MM.1S (cell line): ENCODE results near the gene NUP214.

Experiments
- DNase-seq: peaks from one replicate; pipeline ENCODE4 v3.0.0-alpha.2; 2015
- H2AFZ ChIP-seq: fragments of 300-600 bp; sonication (generic); 2 replicates; pipeline ENCODE4 v1.6.0; 2016; ENCODE audit warnings: antibody characterized with exemption, low read length
- H3F3A ChIP-seq: fragments of 300-600 bp; sonication (generic); 2 replicates; pipeline ENCODE4 v1.6.1; 2016; ENCODE audit warnings: mild to moderate bottlenecking, antibody characterized with exemption, low read length, moderate library complexity, mixed read lengths; ENCODE audit not compliant: insufficient read depth
- H3K27ac ChIP-seq: fragments of 300-600 bp; sonication (generic); 2 replicates; pipeline ENCODE4 v1.5.1; 2016; ENCODE audit warnings: mild to moderate bottlenecking, low read length
- H3K27me3 ChIP-seq: fragments of 300-600 bp; sonication (generic); replicated peaks from 2 replicates; pipeline ENCODE4 v1.6.0; 2016; ENCODE audit warnings: low read length; ENCODE audit not compliant: insufficient read depth
- H3K36me3 ChIP-seq: fragments of 300-600 bp; sonication (generic); replicated peaks from 2 replicates; pipeline ENCODE4 v1.6.1; 2016; ENCODE audit warnings: mild to moderate bottlenecking, low read length, mixed read lengths; ENCODE audit not compliant: insufficient read depth
- H3K4me1 ChIP-seq: fragments of 300-600 bp; sonication (generic); 2 replicates; pipeline ENCODE4 v1.6.1; 2016; ENCODE audit warnings: low read length, mixed read lengths
- H3K4me2 ChIP-seq: fragments of 300-600 bp; sonication (generic); 2 replicates; pipeline ENCODE4 v1.6.0; 2016; ENCODE audit warnings: low read depth, low read length
- H3K4me3 ChIP-seq: fragments of 300-600 bp; sonication (generic); 2 replicates; pipeline ENCODE4 v1.5.1; 2016; ENCODE audit warnings: low read length, mixed read lengths
- H3K79me2 ChIP-seq: fragments of 300-600 bp; sonication (generic); 2 replicates; pipeline ENCODE4 v1.6.1; 2016; ENCODE audit warnings: mixed run types, low read length, mixed read lengths
- H3K9ac ChIP-seq: fragments of 300-600 bp; sonication (generic); 2 replicates; pipeline ENCODE4 v1.6.1; 2016; ENCODE audit warnings: low read length, mixed read lengths
- H3K9me2 ChIP-seq: fragments of 300-600 bp; sonication (generic); replicated peaks from 2 replicates; pipeline ENCODE4 v1.6.1; 2016; ENCODE audit warnings: mild to moderate bottlenecking, low read length, mixed read lengths; ENCODE audit not compliant: insufficient read depth
- H3K9me3 ChIP-seq: fragments of 300-600 bp; sonication (generic); replicated peaks from 2 replicates; pipeline ENCODE4 v1.6.1; 2016; ENCODE audit warnings: mild to moderate bottlenecking, low read length, mixed read lengths; ENCODE audit not compliant: insufficient read depth
- H4K20me1 ChIP-seq: fragments of 300-600 bp; sonication (generic); 2 replicates; pipeline ENCODE4 v1.6.1; 2016; ENCODE audit warnings: mild to moderate bottlenecking, low read length, moderate library complexity, mixed read lengths; ENCODE audit not compliant: insufficient read depth
- CTCF ChIP-seq: fragments of 300-600 bp; sonication (generic); IDR thresholded peaks from 2 replicates; pipeline ENCODE4 v1.5.1; 2016; ENCODE audit warnings: antibody characterized with exemption, low read length, mixed read lengths
- EZH2 ChIP-seq: fragments of 300-600 bp; sonication (generic); optimal IDR thresholded peaks from 2 replicates; pipeline ENCODE3; 2017; ENCODE audit warnings: low read depth, mild to moderate bottlenecking, antibody characterized with exemption, low read length, mixed read lengths
- EZH2phosphoT487 ChIP-seq: fragments of 300-600 bp; sonication (generic); IDR thresholded peaks from 2 replicates; pipeline ENCODE4 v1.6.1; 2018; ENCODE audit warnings: antibody characterized with exemption, low read length

The NUP214 gene

GRCh38 chr9:131281119-131281965, 156.0 kb downstream of the NUP214 start:
- H3F3A ChIP-seq: peaks cover 10% of the 10 kb centered on the region
- H2AFZ ChIP-seq: no peak overlapping the region
- TF ChIP-seq EZH2phosphoT487 (no peak), CTCF (no peak), EZH2 (no peak)
- H3K27ac ChIP-seq: no peak overlapping the region
- H3K4me3 ChIP-seq: no peak overlapping the region
- peaks cover 27% of the 10 kb centered on the region for H3K27me3 ChIP-seq
- no peaks in the 10 kb centered on the region for H3K9me3 ChIP-seq
- H3K9ac ChIP-seq: no peak overlapping the region
- H4K20me1 ChIP-seq: no peaks in the 10 kb centered on the region
- no peak for DNase-seq
- H3K4me1 ChIP-seq: no peaks in the 10 kb centered on the region
- peaks cover 1% of the 10 kb centered on the region for H3K79me2 ChIP-seq
- H3K9me2 ChIP-seq: no peaks in the 10 kb centered on the region
- H3K36me3 ChIP-seq: no peaks in the 10 kb centered on the region
- no peak overlapping the region for H3K4me2 ChIP-seq

- H3K9me2 ChIP-seq: no peaks in the 10 kb centered on the region
- no peak for DNase-seq
- no peak overlapping the region for H2AFZ ChIP-seq
- H4K20me1 ChIP-seq: no peaks in the 10 kb centered on the region
- no peaks in the 10 kb centered on the region for H3K36me3 ChIP-seq
- no peak overlapping the region for H3K4me3 ChIP-seq
- H3K27me3 ChIP-seq: peaks cover 27% of the 10 kb centered on the region
- peaks cover 3% of the 10 kb centered on the region; the same call in 1 of the 2 replicates for H3K4me1 ChIP-seq
- H3F3A ChIP-seq: peaks cover 9% of the 10 kb centered on the region
- no peak for TF ChIP-seq EZH2
- TF ChIP-seq CTCF: no peak
- no peak for TF ChIP-seq EZH2phosphoT487
- no peaks in the 10 kb centered on the region for H3K9me3 ChIP-seq
- no peak overlapping the region for H3K4me2 ChIP-seq
- H3K9ac ChIP-seq: no peak overlapping the region
- no peaks in the 10 kb centered on the region for H3K79me2 ChIP-seq
- no peak overlapping the region for H3K27ac ChIP-seq
Measured at GRCh38 chr9:131282175-131282574, 156.8 kb downstream of the NUP214 start.

DNA sequence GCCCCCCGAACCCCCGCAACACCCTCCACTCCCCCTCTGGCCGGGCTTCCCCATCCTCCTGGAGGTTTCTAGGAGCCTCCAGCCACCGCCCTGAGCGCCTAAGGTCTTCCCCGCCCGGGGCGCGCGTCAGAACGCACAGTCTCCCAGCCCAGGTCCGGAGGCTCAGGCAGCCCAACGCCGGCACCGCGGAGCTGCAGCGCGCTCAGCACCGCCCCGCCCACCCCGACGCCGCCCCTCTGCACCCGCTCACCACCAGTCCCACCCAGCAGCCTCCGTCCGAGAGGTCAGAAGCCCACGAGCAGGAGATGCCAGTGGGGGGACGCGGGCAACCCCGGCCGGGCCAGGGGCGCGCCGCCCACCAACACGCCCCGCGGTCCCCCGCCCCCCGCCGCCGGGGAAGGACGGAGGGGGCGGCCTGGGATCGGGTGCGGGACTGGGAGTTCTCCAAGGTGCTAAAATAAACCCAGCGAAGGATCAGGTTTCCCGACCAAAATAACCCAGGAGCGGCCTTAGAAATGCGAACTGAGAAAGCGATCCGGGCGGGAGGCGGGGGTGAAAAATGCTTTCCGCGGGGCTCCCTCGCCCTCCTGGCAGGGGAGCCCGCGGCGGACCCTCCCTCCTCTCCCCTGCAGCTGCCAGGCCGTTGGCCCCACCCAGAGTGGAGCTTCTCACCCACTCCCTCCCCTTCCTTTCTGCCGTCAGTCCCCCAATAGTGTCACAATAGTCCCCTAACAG, 157.5 kb downstream of the NUP214 start:
- no peak overlapping the region for H3K9ac ChIP-seq
- TF ChIP-seq EZH2 (no peak), EZH2phosphoT487 (no peak)
- H3K27me3 ChIP-seq: peaks cover 27% of the 10 kb centered on the region
- H3K9me3 ChIP-seq: no peaks in the 10 kb centered on the region
- DNase-seq: no peak
- no peak overlapping the region for H2AFZ ChIP-seq
- no peaks in the 10 kb centered on the region for H3K79me2 ChIP-seq
- no peaks in the 10 kb centered on the region for H3K9me2 ChIP-seq
- no peaks in the 10 kb centered on the region for H3K36me3 ChIP-seq
- H3K4me3 ChIP-seq: no peak overlapping the region
- H3K27ac ChIP-seq: no peak overlapping the region
- H3F3A ChIP-seq: peaks cover 9% of the 10 kb centered on the region
- H3K4me2 ChIP-seq: no peak overlapping the region
- peaks cover 5% of the 10 kb centered on the region; the same call in 1 of the 2 replicates for H3K4me1 ChIP-seq
- no peaks in the 10 kb centered on the region for H4K20me1 ChIP-seq
